ENCODE data around the gene ALPP.

Gene ALPP

GRCh38 chr2:232431705-232432590, 53.4 kb downstream of the ALPP start:
- no peak for DNase-seq

Data from NCI-H2107 (cell line).